GM12878 (cell line): ENCODE results near the gene NACAD. TPM values are rescaled to one million over a fixed set of nuclear protein-coding genes. Genes with fewer than 3 reads are reported as not detected.
A peak's percentile ranks its signal among the peaks of the same experiment; 100 is the strongest.

ENCODE experiments used
- ESRRA ChIP-seq: IDR thresholded peaks from 2 replicates; pipeline ENCODE4 v1.6.1; 2012; ENCODE audit warnings: mild to moderate bottlenecking, low read length, improper control_type of control experiment
- KDM1A ChIP-seq: fragments of 200-600 bp; sonication (generic); IDR thresholded peaks from 2 replicates; pipeline ENCODE4 v1.6.1; 2016; ENCODE audit warnings: borderline replicate concordance
- LARP7 ChIP-seq: fragments of 450-650 bp; IDR thresholded peaks from 2 replicates; pipeline ENCODE4 v1.6.1; 2017; ENCODE audit warnings: mild to moderate bottlenecking
- NKRF ChIP-seq: fragments of 450-650 bp; conservative IDR thresholded peaks from 2 replicates; pipeline ENCODE4 v1.6.1; 2017; ENCODE audit warnings: mild to moderate bottlenecking, moderate library complexity
- NR2C2 ChIP-seq: IDR thresholded peaks from 2 replicates; pipeline ENCODE4 v1.6.1; 2011; ENCODE audit warnings: borderline replicate concordance, low read depth; ENCODE audit not compliant: control insufficient read depth, insufficient read length
- RCOR1 ChIP-seq: conservative IDR thresholded peaks from 2 replicates; pipeline ENCODE4 v1.6.1; 2012; ENCODE audit warnings: low read depth, low read length, improper control_type of control experiment
- SPI1 ChIP-seq: IDR thresholded peaks from 2 replicates; pipeline ENCODE4 v1.6.1; 2011; ENCODE audit warnings: low read depth, mild to moderate bottlenecking, low read length, moderate library complexity, borderline replicate concordance; ENCODE audit not compliant: insufficient read depth
- SREBF1 ChIP-seq: IDR thresholded peaks from 2 replicates; pipeline ENCODE4 v1.6.1; 2012; ENCODE audit warnings: mild to moderate bottlenecking, low read length
- SRF ChIP-seq, 2 experiments: IDR thresholded peaks; 2 replicates each; pipeline ENCODE4 v1.6.1; 2011; ENCODE audit warnings: low read depth in 2 of 2, low read length in 2 of 2, mild to moderate bottlenecking in 1 of 2, moderate library complexity in 1 of 2
- ZBTB40 ChIP-seq: fragments of 450-650 bp; IDR thresholded peaks from 2 replicates; pipeline ENCODE4 v1.6.1; 2016; ENCODE audit warnings: mild to moderate bottlenecking, moderate library complexity, borderline replicate concordance
- polyA plus RNA-seq, 11 experiments: library from polyadenylated mRNA; depleted of rRNA in 4 of 11; unstranded in 6 of 11; stranded (reverse) in 5 of 11; fragments of >200 nt; fragmentation: Nextera tagmentation in 4 of 11; fragmentation: Illumina TruSeq in 1 of 11; extraction: Ambion mirVana in 4 of 11; extraction: Trizol in 1 of 11; gene quantifications; 1 replicate in 1 of 11; 2 replicates in 10 of 11; pipeline versions ENCODE4 v1.2.1 to v1.2.3, GENCODE V29; 2011 to 2016; ENCODE audit warnings: inconsistent platforms in 2 of 11, missing spikeins in 2 of 11, low read depth in 1 of 11
- total RNA-seq, 4 experiments: library from RNA; depleted of rRNA in 3 of 4; stranded (reverse); fragments of >200 nt in 3 of 4; fragmentation: Illumina TruSeq in 1 of 4; extraction: Trizol in 1 of 4; gene quantifications; 2 replicates each; pipeline versions ENCODE4 v1.2.1 to v1.2.3, GENCODE V29; 2013 to 2021
- TF ChIP-seq, protein P1 (sequence below): fragments of 150-350 bp; IDR thresholded peaks from 2 replicates; pipeline ENCODE4 v1.6.1; 2014; ENCODE audit warnings: mild to moderate bottlenecking, low read depth, low read length

NACAD gene
- total and polyA plus RNA-seq, 10 of the 15 experiments (the other 5 are each of a cell fraction or from before 2014, with no cell fraction given), result not detected

GRCh38 chr7:45089341-45089891, 647 bp upstream of the NACAD start (continued):
- TF ChIP-seq ZBTB40, result peak; percentile 38
- TF ChIP-seq LARP7, result no peak
- no peak for TF ChIP-seq SRF (IDR thresholded peaks at IDR 0.05; ENCODE audit: low read depth in 2 of 2, low read length in 2 of 2)
- no peak for TF ChIP-seq SPI1
- TF ChIP-seq SREBF1, result no peak
- peak; percentile 98 for TF ChIP-seq KDM1A
- no peak for TF ChIP-seq NKRF
- no peak for TF ChIP-seq ESRRA
- TF ChIP-seq NR2C2, result no peak
- TF ChIP-seq RCOR1, result 0 out of 2 replicates have a peak, but pooled peaks have one; percentile 74
- TF ChIP-seq, protein P1, sequence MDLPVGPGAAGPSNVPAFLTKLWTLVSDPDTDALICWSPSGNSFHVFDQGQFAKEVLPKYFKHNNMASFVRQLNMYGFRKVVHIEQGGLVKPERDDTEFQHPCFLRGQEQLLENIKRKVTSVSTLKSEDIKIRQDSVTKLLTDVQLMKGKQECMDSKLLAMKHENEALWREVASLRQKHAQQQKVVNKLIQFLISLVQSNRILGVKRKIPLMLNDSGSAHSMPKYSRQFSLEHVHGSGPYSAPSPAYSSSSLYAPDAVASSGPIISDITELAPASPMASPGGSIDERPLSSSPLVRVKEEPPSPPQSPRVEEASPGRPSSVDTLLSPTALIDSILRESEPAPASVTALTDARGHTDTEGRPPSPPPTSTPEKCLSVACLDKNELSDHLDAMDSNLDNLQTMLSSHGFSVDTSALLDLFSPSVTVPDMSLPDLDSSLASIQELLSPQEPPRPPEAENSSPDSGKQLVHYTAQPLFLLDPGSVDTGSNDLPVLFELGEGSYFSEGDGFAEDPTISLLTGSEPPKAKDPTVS, result no peak
